ENCODE measurements around the gene HBS1L. TPM values are rescaled to one million over a fixed set of nuclear protein-coding genes. Genes with fewer than 3 reads are reported as not detected.

Gene HBS1L
- total RNA-seq, 1 donor from 2014 or later: 114 TPM

- H3K36me3 ChIP-seq (ENCODE audit: control insufficient read depth, insufficient read depth, low read length): no peaks in the 10 kb centered on the region
- no peak for TF ChIP-seq CTCF (IDR thresholded peaks at IDR 0.05; ENCODE audit: insufficient read depth, low read length, severe bottlenecking)
- DNase-seq (ENCODE audit: low read depth) (no peak), FAIRE-seq (no peak)
- no peaks in the 10 kb centered on the region for H3K27me3 ChIP-seq (ENCODE audit: control insufficient read depth, insufficient read depth, low read length)
- no peak overlapping the region for H3K4me3 ChIP-seq (ENCODE audit: low read depth, low read length)
Observed at GRCh38 chr6:135008072-135008940, 46.3 kb downstream of the HBS1L start.

- DNase-seq (ENCODE audit: low read depth): no peak
- no peak for FAIRE-seq
- H3K4me3 ChIP-seq (ENCODE audit: low read depth, low read length): no peak overlapping the region
Observed at GRCh38 chr6:135006386-135006914, 48.2 kb downstream of the HBS1L start.

GRCh38 chr6:135004399-135004798, 50.2 kb downstream of the HBS1L start:
- no peak for TF ChIP-seq CTCF (IDR thresholded peaks at IDR 0.05; ENCODE audit: insufficient read depth, low read length, severe bottlenecking)

More at GRCh38 chr6:135006386-135006914, 48.2 kb downstream of the HBS1L start:
- no peaks in the 10 kb centered on the region for H3K36me3 ChIP-seq (ENCODE audit: control insufficient read depth, insufficient read depth, low read length)
- H3K27me3 ChIP-seq (ENCODE audit: control insufficient read depth, insufficient read depth, low read length): no peaks in the 10 kb centered on the region
- no peak for TF ChIP-seq CTCF (IDR thresholded peaks at IDR 0.05; ENCODE audit: insufficient read depth, low read length, severe bottlenecking)

GRCh38 chr6:135002974-135003703, 51.5 kb downstream of the HBS1L start:
- no peak for TF ChIP-seq CTCF (IDR thresholded peaks at IDR 0.05; ENCODE audit: insufficient read depth, low read length, severe bottlenecking)
- Histone ChIP-seq H3K27me3 (ENCODE audit: control insufficient read depth, insufficient read depth, low read length) (no peaks in the 10 kb centered on the region), H3K36me3 (ENCODE audit: control insufficient read depth, insufficient read depth, low read length) (no peaks in the 10 kb centered on the region), H3K4me3 (ENCODE audit: low read depth, low read length) (no peak overlapping the region)
- FAIRE-seq: no peak
- no peak for DNase-seq (ENCODE audit: low read depth)

More at GRCh38 chr6:135004399-135004798, 50.2 kb downstream of the HBS1L start:
- Histone ChIP-seq H3K4me3 (ENCODE audit: low read depth, low read length) (no peak overlapping the region), H3K27me3 (ENCODE audit: control insufficient read depth, insufficient read depth, low read length) (no peaks in the 10 kb centered on the region), H3K36me3 (ENCODE audit: control insufficient read depth, insufficient read depth, low read length) (no peaks in the 10 kb centered on the region)
- DNase-seq (ENCODE audit: low read depth) (no peak), FAIRE-seq (no peak)

- no peaks in the 10 kb centered on the region for H3K36me3 ChIP-seq (ENCODE audit: control insufficient read depth, insufficient read depth, low read length)
- peak; percentile 35 for TF ChIP-seq CTCF (IDR thresholded peaks at IDR 0.05; ENCODE audit: insufficient read depth, low read length, severe bottlenecking)
- FAIRE-seq: no peak
Observed at GRCh38 chr6:135002229-135002844, 52.3 kb downstream of the HBS1L start.

More at GRCh38 chr6:135002229-135002844, 52.3 kb downstream of the HBS1L start:
- peak; percentile 36 for DNase-seq (ENCODE audit: low read depth)
- Histone ChIP-seq H3K4me3 (ENCODE audit: low read depth, low read length) (no peak overlapping the region), H3K27me3 (ENCODE audit: control insufficient read depth, insufficient read depth, low read length) (no peaks in the 10 kb centered on the region)

Data from bronchial epithelial cell (primary cell).